ENCODE measurements around the gene IGFALS.
"Not testable (repeated sequence)": the region's sequence is repeated elsewhere in the genome, so short reads cannot be mapped to it uniquely, and the experiment has no call there.

The IGFALS gene

DNA sequence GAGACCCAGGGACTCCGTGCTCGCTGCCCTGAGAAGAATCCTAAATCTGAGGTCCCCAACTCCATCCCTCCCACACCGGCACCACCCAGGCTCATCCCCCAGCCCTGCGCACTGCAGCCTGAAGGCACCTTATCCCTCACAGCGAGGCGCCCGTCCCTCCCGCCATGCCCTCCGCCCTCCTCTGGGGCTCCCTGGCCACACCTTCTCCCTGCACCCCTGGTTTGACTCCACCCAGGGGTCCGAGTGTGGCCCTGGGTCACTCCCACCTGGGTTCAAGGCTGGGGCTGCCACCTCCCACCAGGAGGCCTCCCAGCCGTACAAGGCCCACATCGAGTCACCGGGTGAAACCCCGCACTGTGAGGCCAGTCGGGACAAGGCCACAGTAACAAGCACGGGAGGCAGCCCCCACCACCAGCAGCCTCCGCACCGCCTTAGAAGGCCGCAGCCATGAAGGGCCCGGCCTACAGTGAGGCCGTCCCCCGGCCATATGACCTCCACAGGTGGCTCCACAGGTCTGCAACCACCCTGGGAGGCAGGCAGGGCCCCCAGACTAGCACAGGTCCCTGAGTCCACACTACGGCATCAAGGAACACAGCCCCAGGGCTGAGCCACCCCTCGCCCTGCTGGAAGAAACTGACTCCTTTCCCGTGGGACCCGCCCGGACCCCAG lies 24.8 kb upstream of the IGFALS start:
- DNase-seq, result no peak

GRCh38 chr16:1817716-1818115 lies 24.2 kb upstream of the IGFALS start:
- no peak for DNase-seq

DNA sequence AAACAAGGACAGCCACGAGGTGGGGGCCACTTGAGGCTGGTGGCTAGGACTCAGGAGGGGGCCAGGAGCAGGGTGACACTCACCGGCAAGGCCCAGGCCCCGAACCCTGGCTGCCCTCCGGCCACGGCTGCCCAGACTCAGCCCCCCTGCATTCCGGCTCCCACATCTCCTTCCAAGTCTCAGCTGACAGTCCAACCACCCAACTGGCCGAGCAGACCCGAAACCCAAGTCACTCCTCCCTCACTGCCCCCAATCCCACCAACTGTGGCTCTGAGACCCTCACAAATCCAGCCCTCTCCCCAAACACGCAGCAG lies 23.7 kb upstream of the IGFALS start:
- no peak for DNase-seq

- DNase-seq, result no peak
Measured at GRCh38 chr16:1816396-1817275, 23.1 kb upstream of the IGFALS start.

GRCh38 chr16:1815461-1815860 lies 22.0 kb upstream of the IGFALS start:
- no peak for DNase-seq

- peak; percentile 64 to 78 for DNase-seq
Measured at GRCh38 chr16:1812732-1813163, 19.2 kb upstream of the IGFALS start.

DNA sequence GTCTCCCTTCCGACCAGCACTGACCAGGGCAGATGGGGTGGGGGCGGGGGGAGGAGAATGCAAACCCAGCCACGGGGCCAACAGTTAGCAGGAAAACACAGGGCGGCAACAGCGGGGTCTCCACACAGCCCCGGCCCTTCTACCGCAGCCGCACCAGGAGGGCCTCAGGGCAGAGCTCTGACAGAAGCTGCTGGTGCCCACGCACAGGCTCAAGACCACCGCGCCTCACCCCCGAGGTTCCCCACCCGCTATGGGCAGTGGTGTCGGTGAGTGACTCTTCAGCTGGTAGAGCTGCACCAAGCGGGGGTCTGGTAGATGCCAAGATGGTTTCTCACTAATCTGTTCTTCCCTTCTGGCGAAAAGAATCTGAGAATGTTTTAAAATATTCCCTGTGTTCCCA lies 17.0 kb upstream of the IGFALS start:
- no peak for DNase-seq

DNA sequence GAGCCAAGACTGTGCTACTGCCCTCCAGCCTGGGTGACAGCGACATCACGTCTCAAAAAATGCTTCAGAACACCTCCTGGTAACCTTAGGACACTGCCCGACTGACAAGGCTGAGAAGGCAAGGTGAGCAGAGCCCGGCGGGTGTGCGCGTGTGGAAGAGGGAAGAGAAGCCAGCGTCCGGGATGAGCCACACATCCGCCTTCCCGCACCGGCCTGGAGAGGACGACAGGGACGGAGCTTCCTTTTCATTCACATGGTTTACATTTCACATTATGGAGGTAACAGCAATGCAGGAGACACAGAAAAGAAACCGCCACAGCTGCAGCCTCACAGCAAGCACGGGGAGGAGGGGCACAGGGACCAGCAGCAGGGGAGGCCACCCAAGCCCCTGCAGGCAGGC lies 16.6 kb upstream of the IGFALS start:
- no peak for DNase-seq

DNA sequence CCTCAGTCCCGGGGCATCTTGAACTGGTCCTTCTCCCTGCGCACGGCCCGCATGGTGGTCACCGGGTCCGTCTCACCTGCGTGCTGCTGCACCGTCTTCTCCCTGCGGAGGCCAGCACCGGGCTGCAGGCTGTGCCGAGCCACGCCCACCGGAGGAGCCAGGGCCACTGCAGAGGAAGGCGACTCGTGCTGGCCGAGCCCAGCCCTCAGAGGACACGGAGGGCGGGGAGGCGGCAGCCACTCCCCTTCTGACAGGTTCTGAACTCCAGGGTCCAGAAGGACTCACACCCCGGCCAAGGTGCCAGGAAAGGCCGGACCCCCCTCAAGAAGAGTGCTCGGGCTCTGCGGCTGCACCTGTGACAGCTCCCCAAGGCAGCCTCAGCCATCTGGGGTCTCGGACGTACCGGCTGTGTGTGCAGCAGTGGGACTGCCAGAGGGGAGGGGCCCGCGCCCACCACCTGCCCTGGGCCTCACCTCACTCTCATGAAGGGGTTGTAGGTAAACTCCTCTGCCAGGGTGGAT lies 15.8 kb upstream of the IGFALS start:
- no peak for DNase-seq

- DNase-seq, result no peak
Measured at GRCh38 chr16:1808691-1809090, 15.2 kb upstream of the IGFALS start.

DNA sequence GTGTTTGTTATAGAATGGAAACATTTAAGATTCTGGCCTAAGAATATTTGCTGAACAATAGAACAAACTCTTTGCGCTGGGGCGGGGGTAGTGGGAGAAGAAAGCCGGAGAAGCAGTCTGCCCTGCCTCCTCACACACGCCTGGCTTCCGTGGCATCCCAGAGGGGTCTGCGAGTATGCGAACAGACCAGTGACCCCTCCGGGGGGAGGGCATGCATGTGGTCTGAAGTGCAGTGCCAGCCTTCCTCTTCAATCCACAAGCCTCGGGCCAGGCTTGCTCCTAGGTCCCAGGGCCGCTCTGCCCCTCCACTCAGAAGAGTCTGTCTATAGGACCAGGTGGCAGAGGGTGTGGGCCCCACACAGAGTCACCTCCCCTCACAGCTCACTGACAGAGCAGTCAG lies 14.1 kb upstream of the IGFALS start:
- no peak for DNase-seq

DNA sequence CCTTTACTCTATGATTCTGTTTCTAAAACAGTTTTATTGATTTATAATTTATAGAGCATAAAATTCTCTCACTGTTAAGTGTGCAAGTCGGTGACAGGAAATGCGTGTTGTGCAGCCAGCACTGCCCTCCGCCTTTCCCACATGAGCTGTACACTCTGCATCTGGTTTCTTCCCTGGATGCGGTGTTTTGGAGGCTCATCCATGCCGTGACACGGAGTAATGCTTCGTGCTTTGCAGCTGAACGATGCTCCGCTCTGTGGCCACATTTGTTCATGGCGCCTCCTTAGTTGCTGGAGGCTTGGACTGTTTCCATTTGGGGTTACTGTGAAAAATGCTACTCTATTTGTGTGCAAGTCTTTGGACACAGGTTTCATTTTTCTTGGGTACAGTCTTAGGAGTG lies 7.2 kb upstream of the IGFALS start:
- no peak for DNase-seq

- not testable (repeated sequence) for DNase-seq
Measured at GRCh38 chr16:1799263-1799662, 5.8 kb upstream of the IGFALS start.

GRCh38 chr16:1794908-1795666 lies 1.6 kb upstream of the IGFALS start:
- DNase-seq, result no peak

DNA sequence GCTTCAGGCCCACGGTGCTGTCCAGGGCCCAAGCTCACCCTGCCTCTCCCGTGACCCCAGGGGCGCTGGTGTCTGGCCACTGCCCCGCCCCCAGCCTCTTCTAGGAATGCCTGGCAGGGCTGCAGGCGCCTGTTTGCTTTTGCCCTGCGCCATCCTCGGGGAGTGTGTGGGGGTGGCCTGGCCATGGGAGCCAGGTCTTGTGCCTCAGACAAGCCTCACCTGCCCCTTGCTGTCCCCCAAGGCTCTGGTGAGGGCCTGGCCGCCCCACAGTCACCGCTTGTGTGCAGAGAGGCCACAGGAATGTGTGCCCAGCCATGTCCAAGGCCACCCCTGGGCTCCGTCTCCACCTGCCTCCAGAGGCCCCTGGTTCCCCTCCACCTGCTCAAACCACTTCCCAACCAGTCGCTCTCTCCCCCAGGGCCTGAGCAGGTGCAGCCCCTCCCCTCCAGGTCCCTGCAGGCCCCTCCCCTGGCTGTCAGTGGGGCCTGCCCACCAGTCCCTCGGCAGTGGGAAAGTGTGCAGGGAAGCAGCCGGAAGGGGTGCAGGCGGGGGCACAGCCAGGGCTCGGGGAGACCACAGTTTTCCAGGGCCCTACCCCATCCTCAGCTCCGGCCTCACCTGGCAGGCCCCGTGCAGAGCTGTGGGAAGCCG lies 841 bp upstream of the IGFALS start:
- DNase-seq, result no peak

DNA sequence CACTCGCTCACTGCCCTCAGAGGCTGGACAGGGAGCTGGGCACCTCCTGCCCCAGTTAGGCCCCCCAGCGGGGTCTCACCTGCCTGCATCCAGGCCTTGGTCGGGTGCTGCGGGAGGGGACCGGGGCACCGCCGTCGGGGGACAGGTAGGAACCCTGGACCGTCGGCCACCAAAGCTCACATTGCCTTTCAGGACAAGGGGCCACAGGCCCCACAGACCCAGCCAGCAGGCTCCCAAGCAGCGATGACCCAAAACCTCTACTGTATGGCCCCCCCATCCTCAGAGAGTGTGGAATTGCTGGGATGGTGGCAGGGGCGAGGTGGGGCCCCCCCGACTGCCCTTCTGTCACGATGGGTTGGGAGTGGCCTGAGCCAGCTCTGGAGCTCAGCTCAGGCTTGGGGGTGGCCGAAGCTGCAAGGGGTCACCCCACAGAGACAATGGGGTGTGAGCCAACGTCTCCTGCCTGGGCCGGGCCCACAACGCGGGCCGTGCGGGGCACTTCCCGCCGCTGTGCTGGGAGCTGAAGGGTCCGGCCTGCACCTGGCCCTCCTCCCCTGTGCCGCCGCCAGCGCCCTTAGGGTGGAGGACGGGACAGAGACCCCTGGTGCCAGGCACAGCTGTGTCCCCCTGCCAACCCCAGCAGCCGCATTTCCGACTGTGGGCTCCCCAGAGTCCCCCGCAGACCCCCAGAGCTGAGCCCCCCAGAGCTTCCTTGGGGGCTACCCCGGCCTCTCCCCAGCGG lies 498 bp downstream of the IGFALS start:
- no peak for DNase-seq

DNA sequence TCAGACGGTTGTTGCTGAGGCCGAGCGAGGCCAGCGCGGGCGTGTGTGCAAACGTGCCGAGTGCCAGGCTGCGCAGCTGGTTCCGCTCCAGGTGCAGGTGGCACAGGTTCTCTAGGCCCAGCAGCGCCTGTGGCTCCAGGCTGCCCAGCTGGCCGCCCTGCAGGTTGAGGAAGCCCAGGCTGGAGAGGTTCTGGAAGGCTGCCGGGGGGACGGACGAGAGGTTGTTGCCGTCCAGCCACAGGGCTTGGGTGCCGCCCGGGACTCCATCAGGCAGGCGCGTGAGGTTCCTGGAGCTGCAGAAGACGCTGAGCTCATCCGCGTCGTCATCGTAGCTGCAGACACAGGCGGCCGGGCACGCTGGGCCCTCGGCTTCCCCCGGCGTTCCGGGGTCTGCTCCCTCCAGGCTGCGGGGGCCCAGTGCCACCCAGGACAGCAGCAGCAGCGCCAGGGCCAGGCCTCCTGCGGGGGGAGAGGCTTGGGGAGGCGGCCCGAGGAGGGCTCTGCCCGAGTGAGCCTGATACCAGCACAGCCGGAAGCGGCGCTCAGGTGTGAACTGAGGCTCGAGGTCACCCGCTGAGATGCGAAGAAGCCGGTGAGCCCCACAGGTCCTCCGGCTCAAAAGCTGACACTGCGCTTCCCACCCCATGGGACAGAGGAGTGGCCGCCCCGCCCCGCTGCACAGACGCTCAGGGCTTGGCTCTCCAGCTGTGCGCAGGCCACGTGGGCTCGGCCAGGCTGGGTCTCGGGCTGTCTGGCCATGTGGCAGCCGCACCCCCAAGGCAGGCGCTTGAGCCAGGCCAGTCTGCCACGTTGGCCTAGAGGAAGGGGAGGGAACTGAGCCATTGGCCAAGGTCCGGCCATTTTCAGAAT lies 1.3 kb downstream of the IGFALS start:
- DNase-seq, result no peak

GRCh38 chr16:1791256-1791942 lies 2.1 kb downstream of the IGFALS start:
- no peak for DNase-seq

DNA sequence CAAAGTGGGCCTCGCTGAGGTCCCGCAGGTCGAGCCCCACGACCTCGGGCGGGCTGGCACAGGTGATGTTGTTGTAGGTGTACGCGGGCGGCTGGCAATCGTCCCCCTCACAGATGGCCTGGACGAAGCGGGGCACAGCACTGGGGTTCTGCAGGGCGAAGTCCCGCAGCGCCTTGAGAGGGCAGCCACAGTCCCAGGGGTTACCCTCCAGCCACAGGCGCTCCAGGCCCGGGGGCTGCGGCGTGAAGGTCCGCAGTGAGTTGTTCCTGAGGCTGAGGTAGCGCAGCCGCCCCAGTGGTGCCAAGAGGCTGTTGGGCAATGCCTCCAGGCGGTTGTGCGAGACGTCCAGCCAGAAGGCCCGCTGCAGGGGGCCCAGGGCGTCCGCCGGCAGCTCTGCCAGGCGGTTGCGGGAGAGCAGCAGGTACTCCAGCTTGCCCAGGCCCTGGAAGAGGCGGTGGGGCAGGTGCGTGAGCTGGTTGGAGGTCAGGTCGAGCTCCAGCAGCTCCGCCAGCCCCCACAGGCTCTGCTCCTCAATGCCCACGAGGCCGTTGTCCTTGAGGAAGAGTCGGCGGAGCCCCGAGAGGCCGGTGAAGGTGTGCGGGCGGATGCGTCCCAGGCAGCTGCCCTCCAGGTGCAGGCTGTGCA lies 2.8 kb downstream of the IGFALS start:
- DNase-seq, result no peak

DNA sequence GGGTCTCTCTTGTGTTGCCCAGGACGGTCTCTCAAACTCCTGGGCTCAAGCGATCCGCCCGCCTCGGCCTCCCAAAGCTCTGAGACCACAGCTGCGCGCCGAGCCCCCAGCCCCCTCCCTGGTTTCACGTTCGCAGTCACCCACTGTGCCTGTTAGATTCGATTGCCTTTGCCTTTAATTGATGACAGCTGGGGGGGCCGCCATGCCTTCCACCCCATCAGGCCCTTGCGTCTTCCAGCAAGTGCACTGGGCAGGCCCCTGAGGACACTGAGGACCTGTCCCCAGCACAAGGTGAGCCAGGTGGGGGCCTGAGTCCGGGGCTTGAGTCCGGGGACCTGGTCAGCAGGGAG lies 3.3 kb downstream of the IGFALS start:
- no peak for DNase-seq
